Chondrocyte (in vitro differentiated cells): ENCODE results near the gene RALY. TPM values are rescaled to one million over a fixed set of nuclear protein-coding genes. Genes with fewer than 3 reads are reported as not detected.

ENCODE experiments used
- DNase-seq: peaks from one replicate; pipeline ENCODE4 v3.0.0; 2021; ENCODE audit warnings: mixed read lengths, low spot score
- H3K27ac Mint-ChIP-seq: one replicate; pipeline ENCODE4 v1.8.0; 2021; ENCODE audit warnings: mild to moderate bottlenecking, moderate library complexity, mixed read lengths; ENCODE audit not compliant: unreplicated experiment
- H3K27me3 Mint-ChIP-seq: 2 replicates; pipeline ENCODE4 v1.8.0; 2021; ENCODE audit warnings: low read depth, mixed read lengths
- H3K36me3 Mint-ChIP-seq: 2 replicates; pipeline ENCODE4 v1.8.0; 2021; ENCODE audit warnings: low read depth, mixed read lengths
- H3K4me1 Mint-ChIP-seq: 2 replicates; pipeline ENCODE4 v1.8.0; 2021; ENCODE audit warnings: low read depth, mild to moderate bottlenecking, mixed read lengths
- H3K4me3 Mint-ChIP-seq: one replicate; pipeline ENCODE4 v1.8.0; 2021; ENCODE audit warnings: mild to moderate bottlenecking, moderate library complexity, mixed read lengths; ENCODE audit not compliant: unreplicated experiment
- H3K9me3 Mint-ChIP-seq: 2 replicates; pipeline ENCODE4 v1.8.0; 2021; ENCODE audit warnings: low read depth, mixed read lengths
- CTCF ChIP-seq: fragments of 200-600 bp; sonication (generic); IDR thresholded peaks from 2 replicates; pipeline ENCODE4 v1.5.0; 2021; ENCODE audit warnings: antibody characterized with exemption, mild to moderate bottlenecking, moderate library complexity
- total RNA-seq: library from RNA; stranded (reverse); gene quantifications from 3 replicates; pipeline ENCODE4 v1.2.1, GENCODE V29; 2021

The RALY gene
- total RNA-seq, 1 donor from 2014 or later = 169 TPM

GRCh38 chr20:34008477-34008876, 14.8 kb downstream of the RALY start:
- H3K27me3 Mint-ChIP-seq = no peaks in the 10 kb centered on the region
- no peaks in the 10 kb centered on the region for H3K36me3 Mint-ChIP-seq
- no peak overlapping the region for H3K4me3 Mint-ChIP-seq
- no peak for TF ChIP-seq CTCF
- no peak overlapping the region for H3K27ac Mint-ChIP-seq
- peaks cover 45% of the 10 kb centered on the region for H3K4me1 Mint-ChIP-seq
- DNase-seq = no peak
- H3K9me3 Mint-ChIP-seq = no peaks in the 10 kb centered on the region

- H3K4me1 Mint-ChIP-seq = peaks cover 64% of the 10 kb centered on the region
- no peaks in the 10 kb centered on the region for H3K27me3 Mint-ChIP-seq
- peak overlapping the region; percentile 42 for H3K27ac Mint-ChIP-seq
- no peaks in the 10 kb centered on the region for H3K36me3 Mint-ChIP-seq
- no peak overlapping the region for H3K4me3 Mint-ChIP-seq
- no peaks in the 10 kb centered on the region for H3K9me3 Mint-ChIP-seq
- no peak for TF ChIP-seq CTCF
- DNase-seq = no peak
Observed at GRCh38 chr20:34010405-34010931, 16.8 kb downstream of the RALY start.

- H3K36me3 Mint-ChIP-seq = no peaks in the 10 kb centered on the region
- peak overlapping the region; percentile 2 for H3K27ac Mint-ChIP-seq
- no peaks in the 10 kb centered on the region for H3K27me3 Mint-ChIP-seq
- DNase-seq = no peak
- no peak overlapping the region for H3K4me3 Mint-ChIP-seq
- H3K9me3 Mint-ChIP-seq = no peaks in the 10 kb centered on the region
- TF ChIP-seq CTCF = no peak
- peaks cover 72% of the 10 kb centered on the region for H3K4me1 Mint-ChIP-seq
Observed at GRCh38 chr20:34011275-34011674, 17.6 kb downstream of the RALY start.

GRCh38 chr20:34012330-34012729, 18.6 kb downstream of the RALY start:
- H3K27ac Mint-ChIP-seq = peak overlapping the region; percentile 49
- H3K27me3 Mint-ChIP-seq = no peaks in the 10 kb centered on the region
- H3K4me1 Mint-ChIP-seq = peaks cover 76% of the 10 kb centered on the region
- H3K4me3 Mint-ChIP-seq = no peak overlapping the region
- no peak for TF ChIP-seq CTCF
- no peak for DNase-seq
- H3K9me3 Mint-ChIP-seq = no peaks in the 10 kb centered on the region
- no peaks in the 10 kb centered on the region for H3K36me3 Mint-ChIP-seq

- peaks cover 80% of the 10 kb centered on the region for H3K4me1 Mint-ChIP-seq
- no peak overlapping the region for H3K4me3 Mint-ChIP-seq
- H3K9me3 Mint-ChIP-seq = no peaks in the 10 kb centered on the region
- H3K27ac Mint-ChIP-seq = no peak overlapping the region
- DNase-seq = no peak
- no peaks in the 10 kb centered on the region for H3K36me3 Mint-ChIP-seq
- TF ChIP-seq CTCF = no peak
- H3K27me3 Mint-ChIP-seq = no peaks in the 10 kb centered on the region
Observed at GRCh38 chr20:34012735-34013134, 19.0 kb downstream of the RALY start.
